IPS-18c (cell line): ENCODE data around the gene MACO1.
"Not testable (repeated sequence)": the region's sequence is repeated elsewhere in the genome, so short reads cannot be mapped to it uniquely, and the experiment has no call there.

Source experiments
- H3K4me3 ChIP-seq: 2 replicates; pipeline ENCODE4 v1.7.0; 2013; ENCODE audit warnings: low read depth, mild to moderate bottlenecking, low read length, moderate library complexity; ENCODE audit not compliant: insufficient read depth
- H3K9me3 ChIP-seq: one replicate; pipeline ENCODE4 v1.6.1; 2013; ENCODE audit warnings: mild to moderate bottlenecking, low read length, moderate library complexity; ENCODE audit not compliant: control insufficient read depth, insufficient read depth

The MACO1 gene, protein sequence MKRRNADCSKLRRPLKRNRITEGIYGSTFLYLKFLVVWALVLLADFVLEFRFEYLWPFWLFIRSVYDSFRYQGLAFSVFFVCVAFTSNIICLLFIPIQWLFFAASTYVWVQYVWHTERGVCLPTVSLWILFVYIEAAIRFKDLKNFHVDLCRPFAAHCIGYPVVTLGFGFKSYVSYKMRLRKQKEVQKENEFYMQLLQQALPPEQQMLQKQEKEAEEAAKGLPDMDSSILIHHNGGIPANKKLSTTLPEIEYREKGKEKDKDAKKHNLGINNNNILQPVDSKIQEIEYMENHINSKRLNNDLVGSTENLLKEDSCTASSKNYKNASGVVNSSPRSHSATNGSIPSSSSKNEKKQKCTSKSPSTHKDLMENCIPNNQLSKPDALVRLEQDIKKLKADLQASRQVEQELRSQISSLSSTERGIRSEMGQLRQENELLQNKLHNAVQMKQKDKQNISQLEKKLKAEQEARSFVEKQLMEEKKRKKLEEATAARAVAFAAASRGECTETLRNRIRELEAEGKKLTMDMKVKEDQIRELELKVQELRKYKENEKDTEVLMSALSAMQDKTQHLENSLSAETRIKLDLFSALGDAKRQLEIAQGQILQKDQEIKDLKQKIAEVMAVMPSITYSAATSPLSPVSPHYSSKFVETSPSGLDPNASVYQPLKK

DNA sequence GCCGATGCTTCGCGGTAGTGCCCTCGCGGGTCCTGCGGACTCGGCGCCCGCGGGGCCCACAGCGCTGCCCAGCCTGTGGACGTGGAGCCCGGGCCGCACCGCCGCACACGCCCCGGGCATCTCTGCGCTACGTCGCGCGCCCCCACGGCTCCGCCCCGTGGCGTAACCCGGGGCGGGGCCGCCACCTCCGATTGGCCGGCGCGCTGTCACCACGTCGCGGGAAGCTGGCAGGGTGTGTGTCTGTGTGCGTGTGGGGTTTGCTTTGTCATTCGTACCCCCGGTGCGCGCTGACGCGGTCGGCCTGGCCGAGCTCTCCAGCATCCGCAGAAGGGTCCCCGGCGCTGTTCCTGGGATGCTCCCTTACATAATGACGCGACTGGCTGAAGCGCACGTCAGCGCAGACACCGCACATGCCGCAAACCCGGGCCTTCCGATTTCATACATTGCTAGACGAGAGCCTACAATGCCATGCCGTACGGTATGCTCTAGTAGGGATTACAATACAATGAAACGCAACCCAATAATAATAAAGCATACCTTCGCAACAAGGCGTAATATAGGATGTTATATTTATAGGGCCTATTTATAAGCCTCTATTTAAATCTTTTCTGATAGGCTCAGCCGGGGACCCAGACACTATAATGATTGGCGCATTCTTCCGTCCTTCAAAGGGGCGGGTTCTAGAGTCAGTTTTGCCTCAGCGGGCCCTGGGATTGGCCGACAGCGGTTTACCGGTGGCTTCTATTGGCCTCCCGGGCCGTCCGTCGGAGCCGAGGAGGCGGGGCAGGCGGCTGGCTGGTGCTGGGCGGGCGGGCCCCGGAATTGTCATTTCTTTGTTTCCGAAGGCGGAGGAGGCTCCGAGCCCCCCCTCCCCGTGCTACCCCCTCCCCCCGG, at the start of gene MACO1:
Gene MACO1 (plus strand): TSS at position 825 of the 894 bp plus-strand sequence. CDS start 202 bp downstream, outside the sequence.
- H3K4me3 ChIP-seq, result peak within 1 kb of the TSS; percentile 91
- H3K9me3 ChIP-seq, result no peaks in the 10 kb centered on the region

DNA sequence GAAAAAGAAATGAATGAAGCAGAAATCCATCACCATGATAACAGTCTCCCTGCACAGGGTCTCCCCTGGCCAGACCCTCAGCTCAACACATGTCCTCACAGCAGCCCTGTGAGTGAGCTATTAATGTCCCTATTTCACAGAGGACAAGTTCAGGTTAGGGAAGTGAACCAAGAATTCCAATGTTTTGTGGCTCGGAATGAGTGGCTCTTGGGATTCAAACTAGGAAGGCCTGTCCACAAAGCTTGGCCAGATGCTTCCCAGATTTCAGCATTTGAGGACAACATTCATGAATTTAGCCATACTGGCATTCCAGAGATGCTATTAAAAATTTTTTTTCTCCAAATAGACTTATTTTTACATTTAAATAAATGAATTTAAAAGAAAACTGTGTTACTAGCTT, 48.2 kb upstream of the MACO1 start:
- H3K9me3 ChIP-seq, H3K4me3 ChIP-seq: not testable (repeated sequence)

DNA sequence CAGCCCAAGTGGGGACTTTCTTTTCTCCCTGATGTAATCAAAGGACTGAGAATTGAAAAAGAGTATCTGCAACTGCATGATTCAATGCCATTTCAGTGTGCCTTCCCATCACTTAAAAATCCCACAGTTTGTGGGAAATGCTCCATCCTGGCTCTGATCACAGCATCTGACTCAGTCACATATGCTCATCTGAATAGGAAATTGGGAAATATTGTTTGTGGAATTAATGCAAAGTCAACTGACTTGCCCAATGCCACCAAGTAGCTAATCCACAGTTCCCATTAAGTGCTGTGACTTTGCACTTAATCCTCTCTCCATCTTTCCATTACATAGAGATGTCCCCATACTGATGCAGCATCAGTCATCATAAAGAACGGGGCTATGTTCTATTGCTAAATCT, 47.6 kb upstream of the MACO1 start:
- not testable (repeated sequence) for H3K9me3 ChIP-seq, H3K4me3 ChIP-seq

DNA sequence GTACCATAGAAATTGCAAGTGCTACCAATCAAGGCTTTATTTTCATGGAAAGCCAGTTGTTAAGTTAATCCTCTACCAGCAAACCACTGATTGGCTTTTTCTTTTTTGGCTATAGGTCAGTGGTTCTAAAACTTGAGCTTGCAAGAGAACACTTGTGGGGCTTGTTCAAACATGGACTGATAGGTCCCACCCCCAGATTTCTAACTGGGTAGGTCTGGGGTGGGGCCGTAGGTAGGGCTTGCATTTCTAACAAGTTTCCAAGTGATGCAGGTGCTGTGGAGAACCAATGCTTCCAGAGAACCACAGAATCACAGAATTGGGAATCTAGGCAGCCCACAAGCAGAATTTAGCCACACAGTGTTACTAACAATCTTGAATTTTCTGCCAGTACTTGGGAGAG, 46.8 kb upstream of the MACO1 start:
- H3K4me3 ChIP-seq, H3K9me3 ChIP-seq: not testable (repeated sequence)

DNA sequence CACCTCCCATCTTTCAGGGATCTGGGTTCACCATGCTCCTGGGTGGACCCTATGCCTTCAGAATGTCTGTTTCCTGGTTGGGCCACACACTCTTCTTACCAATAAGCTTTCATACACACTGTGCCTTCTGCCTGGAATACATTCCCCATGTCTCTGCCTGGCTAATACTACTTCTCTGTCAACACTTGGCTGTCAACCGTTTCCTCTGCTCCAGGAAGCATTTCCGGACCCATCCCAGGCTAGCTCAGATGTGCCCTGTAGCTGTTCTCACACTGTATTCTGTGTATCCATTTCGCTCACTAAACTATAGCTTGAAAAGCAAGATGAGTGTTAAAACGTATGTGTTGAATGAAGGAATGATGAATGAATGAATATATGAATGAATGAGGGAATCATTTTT, 43.6 kb upstream of the MACO1 start:
- not testable (repeated sequence) for H3K9me3 ChIP-seq, H3K4me3 ChIP-seq

DNA sequence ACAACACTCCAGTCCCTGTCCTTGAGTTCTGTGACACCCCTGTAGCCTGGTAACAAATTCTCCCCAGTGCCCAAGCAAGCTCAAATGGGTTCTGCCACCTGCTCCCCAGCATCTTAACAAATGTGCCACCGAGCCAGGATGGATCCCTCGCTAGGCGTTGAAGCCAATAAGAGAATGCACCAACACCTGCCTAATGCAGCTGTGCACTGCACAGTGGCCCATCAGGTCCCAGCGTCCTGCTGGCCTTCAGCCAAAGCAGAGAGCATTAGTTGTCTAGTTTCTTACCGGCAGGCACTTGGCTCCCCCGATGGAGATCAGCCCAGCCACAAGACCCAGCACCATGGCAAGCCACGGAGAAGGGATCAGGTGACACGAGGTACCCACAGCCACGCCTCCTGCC, 42.0 kb upstream of the MACO1 start:
- not testable (repeated sequence) for H3K9me3 ChIP-seq, H3K4me3 ChIP-seq

DNA sequence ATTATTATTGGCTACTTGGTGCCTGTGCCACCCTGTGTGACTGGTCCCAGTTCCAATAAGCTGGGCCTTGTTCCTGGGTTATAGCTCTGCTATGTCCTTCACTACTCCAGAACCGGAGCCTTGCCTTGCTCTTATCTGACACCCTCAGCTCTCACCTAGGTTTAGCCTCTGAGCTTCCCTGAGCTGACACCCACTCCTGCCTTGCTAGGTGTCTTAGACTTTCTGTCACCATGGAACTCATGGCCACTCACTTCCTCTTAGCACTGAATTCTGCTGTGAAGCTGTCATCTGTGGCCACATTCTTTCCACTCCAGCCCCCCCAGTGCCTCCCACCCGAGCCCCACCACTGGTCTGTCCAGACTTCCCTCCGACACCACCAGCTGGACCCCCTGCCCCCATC, 41.0 kb upstream of the MACO1 start:
- not testable (repeated sequence) for H3K9me3 ChIP-seq

DNA sequence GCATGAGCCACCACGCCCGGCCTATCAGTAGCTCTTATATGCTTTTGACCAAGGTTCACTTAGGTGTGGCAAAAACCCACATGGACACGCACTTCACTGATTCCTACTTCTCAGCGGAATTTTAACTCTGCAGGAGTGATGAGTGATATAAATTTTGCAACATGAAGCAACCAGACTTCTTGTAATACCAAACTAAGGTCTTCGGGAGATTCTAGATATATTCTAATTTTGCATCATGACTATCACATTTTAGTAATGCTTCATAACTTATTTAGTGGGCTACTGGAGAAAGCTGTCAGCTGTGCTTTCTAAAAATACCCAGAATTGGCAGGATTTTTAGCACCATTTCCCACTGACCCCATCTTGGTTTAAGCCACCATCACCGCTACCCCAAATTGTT, 37.9 kb upstream of the MACO1 start:
- Histone ChIP-seq H3K4me3 (no peak overlapping the region), H3K9me3 (no peaks in the 10 kb centered on the region)

More for the DNA sequence above, 41.0 kb upstream of the MACO1 start:
- not testable (repeated sequence) for H3K4me3 ChIP-seq

DNA sequence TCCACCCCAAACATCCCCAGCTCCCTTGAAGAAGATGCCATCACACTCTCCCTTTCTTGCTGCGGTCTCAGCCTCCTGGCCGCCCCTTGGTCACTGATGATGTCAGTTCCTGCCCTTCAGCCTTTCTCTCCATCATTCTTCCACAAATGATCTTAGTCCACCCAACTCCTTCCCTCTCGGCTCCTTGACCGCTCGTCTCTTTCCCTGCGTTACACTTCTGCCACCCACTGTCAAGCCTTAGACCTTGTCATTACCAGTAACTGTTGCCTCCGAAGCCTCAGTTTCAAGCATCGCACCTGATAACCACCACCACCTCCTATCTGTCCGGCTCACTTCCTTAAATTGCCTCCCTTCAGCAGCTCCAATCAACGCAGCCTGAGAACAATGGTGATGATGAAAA, 33.1 kb upstream of the MACO1 start:
- H3K9me3 ChIP-seq, H3K4me3 ChIP-seq: not testable (repeated sequence)

DNA sequence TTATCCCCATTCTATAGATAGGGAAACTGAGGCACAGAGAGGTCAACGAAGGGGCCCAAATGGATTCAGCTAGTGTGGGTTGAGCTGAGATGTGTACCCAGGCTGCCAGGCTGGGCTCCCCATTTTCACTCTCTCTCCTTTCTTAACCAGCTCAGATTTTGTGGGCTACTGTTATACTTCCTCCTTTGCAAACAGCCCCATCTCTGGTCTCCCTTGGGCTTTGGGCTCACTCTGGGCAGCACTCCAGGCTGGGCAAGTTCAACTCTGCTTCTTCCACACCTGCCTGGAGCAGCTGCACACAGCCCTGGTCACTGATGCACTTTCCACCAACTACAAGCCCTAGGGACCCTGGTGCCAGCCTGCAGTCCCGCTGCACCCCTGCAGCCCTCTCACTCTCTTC, 32.6 kb upstream of the MACO1 start:
- not testable (repeated sequence) for H3K4me3 ChIP-seq, H3K9me3 ChIP-seq

DNA sequence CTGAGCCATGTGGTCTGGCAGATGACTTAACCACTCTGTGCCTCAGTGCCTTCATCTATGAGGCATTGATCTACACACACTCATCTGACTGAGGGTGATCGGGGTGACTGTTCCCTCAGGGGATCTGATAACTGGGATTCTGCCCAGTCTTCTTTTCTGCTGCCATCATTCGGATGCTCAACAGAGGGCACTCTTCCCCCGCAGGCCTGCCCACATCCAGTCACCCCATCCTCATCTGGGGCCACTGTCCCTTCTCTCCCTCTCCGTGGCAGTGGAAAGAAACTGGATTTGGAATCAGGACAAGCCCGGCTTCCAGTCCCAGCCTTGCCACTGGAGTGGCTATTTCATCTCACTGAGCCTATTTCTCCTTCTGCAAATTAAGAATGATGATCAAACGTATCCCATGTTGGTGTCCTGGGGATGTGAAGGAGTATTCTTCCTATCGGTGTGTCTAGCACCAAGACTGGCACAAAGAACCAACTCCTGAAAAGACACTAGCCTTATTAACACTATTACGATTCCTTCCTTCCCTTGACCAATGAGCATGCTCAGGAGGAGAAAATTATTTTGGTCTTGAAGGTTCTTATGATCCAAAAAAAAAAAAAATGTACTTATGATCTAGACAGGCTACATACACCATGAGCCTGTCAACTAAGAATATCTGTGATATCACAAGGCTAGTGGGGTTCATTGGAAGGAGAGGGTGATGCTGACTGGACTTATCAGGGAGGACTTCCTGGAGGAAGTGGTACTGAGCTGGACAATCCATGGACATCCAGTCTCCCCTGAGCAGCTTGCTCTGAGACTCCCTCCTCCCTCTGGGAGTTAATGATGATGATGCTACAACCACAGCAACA, 27.5 kb upstream of the MACO1 start:
- H3K4me3 ChIP-seq, H3K9me3 ChIP-seq: not testable (repeated sequence)

DNA sequence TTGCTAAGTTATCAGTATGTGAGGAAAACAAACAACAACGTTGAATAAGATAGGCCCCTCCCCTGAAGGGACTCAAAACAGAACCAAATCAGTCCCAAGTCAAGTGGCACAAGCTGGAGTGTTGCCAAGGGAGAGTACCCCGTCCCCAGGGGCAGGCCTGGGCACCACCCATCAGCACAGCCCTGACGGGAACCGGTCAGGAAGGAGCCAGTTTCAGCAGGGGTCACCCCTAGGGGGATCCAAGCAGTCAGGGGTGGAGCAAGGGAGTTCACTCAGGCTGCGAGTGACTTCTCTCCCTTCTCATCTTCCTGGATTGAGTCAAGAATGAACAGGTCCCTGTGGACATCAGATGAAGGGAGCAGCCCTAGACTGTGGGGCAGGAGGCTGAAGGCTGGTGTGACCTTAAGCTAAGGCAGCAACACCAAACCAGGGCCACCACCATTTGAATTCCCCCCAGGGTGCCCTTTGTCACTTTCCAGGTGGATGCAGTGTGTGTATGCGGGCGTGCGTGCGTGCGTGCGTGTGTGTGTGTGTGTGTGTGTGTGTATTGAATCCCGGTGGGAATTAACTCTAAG, 24.9 kb upstream of the MACO1 start:
- not testable (repeated sequence) for H3K9me3 ChIP-seq, H3K4me3 ChIP-seq

DNA sequence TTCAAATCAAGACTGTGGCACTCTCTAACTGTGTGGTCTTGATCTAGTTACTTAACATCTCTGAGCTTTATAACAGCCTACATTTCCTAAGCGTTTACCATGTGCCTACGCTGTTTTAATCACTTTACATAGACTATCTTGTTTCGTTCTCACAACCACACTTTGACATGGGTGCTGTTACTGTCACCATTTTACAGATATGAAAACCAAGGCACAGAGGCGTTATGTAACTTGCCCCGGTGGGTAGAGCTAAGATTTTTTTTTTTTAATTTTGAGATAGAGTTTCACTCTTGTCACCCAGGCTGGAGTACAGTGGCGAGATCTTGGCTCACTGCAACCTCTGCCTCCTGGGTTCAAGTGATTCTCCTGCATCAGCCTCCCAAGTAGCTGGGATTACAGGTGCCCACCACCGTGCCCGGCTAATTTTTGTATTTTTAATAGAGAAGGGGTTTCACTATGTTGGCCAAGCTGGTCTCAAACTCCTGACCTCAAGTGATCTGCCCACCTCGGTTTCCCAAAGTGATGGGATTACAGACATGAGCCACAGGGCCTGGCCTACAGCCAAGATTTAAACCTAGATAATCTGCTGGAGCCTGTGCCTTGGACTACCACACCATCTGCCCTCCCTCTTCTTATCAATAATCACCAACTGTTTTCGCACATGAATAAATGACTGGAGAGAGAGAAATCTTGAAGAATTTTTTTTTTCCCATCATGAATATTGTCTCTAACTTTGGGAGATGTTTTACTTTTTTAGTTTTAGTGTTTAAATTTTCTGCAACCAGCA, 20.9 kb upstream of the MACO1 start:
- not testable (repeated sequence) for H3K9me3 ChIP-seq, H3K4me3 ChIP-seq

DNA sequence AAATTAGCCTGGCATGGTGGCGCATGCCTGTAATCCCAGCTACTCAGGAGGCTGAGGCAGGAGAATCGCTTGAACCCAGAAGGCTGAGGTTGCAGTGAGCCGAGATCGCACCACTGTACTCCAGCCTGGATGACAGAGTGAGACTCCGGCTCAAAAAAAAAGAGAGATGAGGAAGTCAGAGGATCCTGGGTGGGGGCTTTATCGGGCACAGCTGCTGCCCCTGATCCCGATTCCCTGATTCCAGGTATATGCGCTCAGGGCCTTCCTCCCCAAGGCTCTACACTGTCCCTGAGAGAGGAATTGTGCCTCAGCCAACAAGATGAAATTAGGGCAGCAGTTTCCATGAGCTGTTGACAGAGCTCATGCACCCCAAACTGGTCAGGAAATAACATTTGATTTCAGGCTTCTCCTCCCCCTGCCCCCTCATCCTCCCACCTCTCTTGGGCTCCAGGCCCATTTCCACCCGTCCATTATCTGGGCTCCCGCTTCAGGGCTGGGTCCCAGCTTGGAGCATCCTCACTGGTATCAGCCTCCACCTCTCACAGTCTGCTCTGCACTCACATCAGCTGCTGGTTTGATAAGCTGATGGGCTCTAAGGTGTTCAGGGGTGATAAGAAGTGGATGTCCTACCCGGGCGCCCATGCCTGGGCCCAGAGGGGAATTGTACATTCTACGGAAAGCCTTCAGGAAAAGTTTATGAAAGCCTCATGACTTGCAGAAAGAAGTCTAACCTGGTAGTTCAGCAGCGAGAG, 17.6 kb upstream of the MACO1 start:
- not testable (repeated sequence) for H3K4me3 ChIP-seq, H3K9me3 ChIP-seq

DNA sequence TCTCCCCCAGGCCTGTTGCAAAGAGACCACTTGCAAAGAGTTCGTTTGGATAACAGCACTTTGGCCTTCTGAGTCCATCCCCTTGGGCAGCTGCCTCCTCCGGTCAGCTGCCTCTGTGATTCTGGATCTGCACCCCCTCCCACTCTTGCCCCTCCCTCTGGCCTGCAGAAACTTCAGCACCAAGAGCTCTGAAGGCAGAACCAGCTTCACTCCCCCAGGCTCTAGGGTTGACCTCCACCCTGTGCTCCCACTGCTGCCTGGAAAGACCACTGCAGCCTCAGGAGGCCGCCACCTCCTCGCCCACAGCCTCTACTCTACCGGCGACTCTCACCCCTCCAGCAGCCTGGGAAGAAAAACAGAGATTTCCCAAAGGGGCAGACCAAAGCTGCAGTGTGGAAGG, 16.5 kb upstream of the MACO1 start:
- not testable (repeated sequence) for H3K9me3 ChIP-seq

More for the DNA sequence above, 16.5 kb upstream of the MACO1 start:
- not testable (repeated sequence) for H3K4me3 ChIP-seq
